GM21723 (cell line): ENCODE results near the gene ST6GALNAC3.
"Not testable (repeated sequence)": the region's sequence is repeated elsewhere in the genome, so short reads cannot be mapped to it uniquely, and the experiment has no call there.

Source experiments
- ATAC-seq: cut with Tn5 transposase; IDR thresholded peaks from one replicate; pipeline ENCODE4 v1.9.1; 2021; ENCODE audit warnings: mild to moderate bottlenecking, moderate library complexity; ENCODE audit not compliant: unreplicated experiment

The ST6GALNAC3 gene

GRCh38 chr1:76070538-76070937 lies 4.0 kb upstream of the ST6GALNAC3 start:
- no peak for ATAC-seq

- ATAC-seq, result no peak
Observed at GRCh38 chr1:76073481-76073880, 1.1 kb upstream of the ST6GALNAC3 start.

GRCh38 chr1:76075188-76075489 lies 593 bp downstream of the ST6GALNAC3 start:
- no peak for ATAC-seq

- ATAC-seq, result no peak
Observed at GRCh38 chr1:76075877-76076276, 1.3 kb downstream of the ST6GALNAC3 start.

GRCh38 chr1:76079475-76080227 lies 5.1 kb downstream of the ST6GALNAC3 start:
- no peak for ATAC-seq

- ATAC-seq, result no peak
Observed at GRCh38 chr1:76080552-76081079, 6.1 kb downstream of the ST6GALNAC3 start.

- no peak for ATAC-seq
Observed at GRCh38 chr1:76082062-76082461, 7.5 kb downstream of the ST6GALNAC3 start.

- ATAC-seq, result no peak
Observed at GRCh38 chr1:76083189-76083588, 8.6 kb downstream of the ST6GALNAC3 start.

GRCh38 chr1:76084029-76084627 lies 9.6 kb downstream of the ST6GALNAC3 start:
- no peak for ATAC-seq

GRCh38 chr1:76084685-76085084 lies 10.1 kb downstream of the ST6GALNAC3 start:
- no peak for ATAC-seq

- no peak for ATAC-seq
Observed at GRCh38 chr1:76086109-76086508, 11.6 kb downstream of the ST6GALNAC3 start.

- ATAC-seq, result no peak
Observed at GRCh38 chr1:76086597-76086996, 12.1 kb downstream of the ST6GALNAC3 start.

- ATAC-seq, result no peak
Observed at GRCh38 chr1:76090283-76091203, 16.0 kb downstream of the ST6GALNAC3 start.

- ATAC-seq, result no peak
Observed at GRCh38 chr1:76092812-76093211, 18.3 kb downstream of the ST6GALNAC3 start.

- ATAC-seq, result no peak
Observed at GRCh38 chr1:76093522-76094312, 19.2 kb downstream of the ST6GALNAC3 start.

- no peak for ATAC-seq
Observed at GRCh38 chr1:76095802-76096201, 21.3 kb downstream of the ST6GALNAC3 start.

GRCh38 chr1:76097064-76097463 lies 22.5 kb downstream of the ST6GALNAC3 start:
- not testable (repeated sequence) for ATAC-seq

GRCh38 chr1:76098845-76099244 lies 24.3 kb downstream of the ST6GALNAC3 start:
- no peak for ATAC-seq

GRCh38 chr1:76101548-76101947 lies 27.0 kb downstream of the ST6GALNAC3 start:
- ATAC-seq, result no peak

- no peak for ATAC-seq
Observed at GRCh38 chr1:76102046-76102445, 27.5 kb downstream of the ST6GALNAC3 start.

GRCh38 chr1:76103034-76103433 lies 28.5 kb downstream of the ST6GALNAC3 start:
- no peak for ATAC-seq
